NK-92 (cell line): ENCODE results near the gene PPP1R14C.
"Not testable (repeated sequence)": the region's sequence is repeated elsewhere in the genome, so short reads cannot be mapped to it uniquely, and the experiment has no call there.

Experiments used
- DNase-seq: peaks from one replicate; lab custom pipeline; 2025; ENCODE audit not compliant: unreplicated experiment; lab: John Stamatoyannopoulos, UW

The PPP1R14C gene

DNA sequence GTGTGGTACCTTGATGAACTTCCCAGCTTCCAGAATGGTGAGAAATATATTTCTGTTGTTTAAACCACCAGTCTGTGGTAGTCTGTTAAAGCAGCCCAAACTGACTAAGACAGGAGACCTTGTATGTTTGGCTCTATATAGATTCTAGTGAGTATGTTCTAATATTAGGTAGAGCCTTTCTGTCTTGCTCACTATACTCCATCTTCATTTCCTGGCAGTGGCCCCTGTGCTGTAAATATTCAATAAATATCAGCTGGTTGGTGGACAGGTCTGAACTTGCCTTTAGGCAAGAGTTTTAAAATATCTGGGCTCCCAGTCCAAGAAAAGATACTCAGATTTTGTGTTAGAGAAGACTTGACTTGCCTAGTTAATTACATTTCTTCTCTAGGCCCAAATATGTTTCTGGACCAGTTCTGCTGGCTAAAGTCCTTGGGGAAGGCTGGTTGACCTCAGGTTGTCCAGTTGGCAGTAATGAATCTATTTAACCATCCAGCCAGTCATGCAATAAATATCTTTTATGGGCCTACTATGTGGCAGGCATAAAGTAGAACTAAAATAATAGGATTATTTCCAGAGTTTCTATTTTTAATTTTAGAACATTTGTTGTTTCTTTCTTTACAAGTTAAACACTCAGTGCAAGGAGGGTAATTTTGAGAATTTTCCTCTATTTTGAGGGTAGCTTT, 22.3 kb downstream of the PPP1R14C start:
- DNase-seq, result no peak

DNA sequence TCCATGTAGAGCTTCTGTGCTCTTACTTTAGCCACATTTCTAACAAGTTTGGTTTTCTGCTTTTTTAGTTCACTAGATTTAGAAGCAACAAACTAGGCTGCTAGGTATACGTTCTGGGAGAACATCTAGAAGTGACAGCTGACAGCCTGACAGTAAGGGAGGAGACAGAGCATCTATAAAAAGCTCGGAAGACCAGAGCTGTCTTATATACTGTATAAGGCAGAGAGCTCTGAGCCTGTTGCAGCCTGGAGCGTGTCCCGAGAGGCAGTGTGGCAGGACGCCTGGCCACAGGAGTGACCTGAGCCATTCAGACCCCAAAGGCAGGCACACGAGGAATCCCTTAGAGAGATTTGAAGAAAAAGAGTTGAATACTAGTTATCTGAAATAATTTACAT, 24.6 kb downstream of the PPP1R14C start:
- no peak for DNase-seq

DNA sequence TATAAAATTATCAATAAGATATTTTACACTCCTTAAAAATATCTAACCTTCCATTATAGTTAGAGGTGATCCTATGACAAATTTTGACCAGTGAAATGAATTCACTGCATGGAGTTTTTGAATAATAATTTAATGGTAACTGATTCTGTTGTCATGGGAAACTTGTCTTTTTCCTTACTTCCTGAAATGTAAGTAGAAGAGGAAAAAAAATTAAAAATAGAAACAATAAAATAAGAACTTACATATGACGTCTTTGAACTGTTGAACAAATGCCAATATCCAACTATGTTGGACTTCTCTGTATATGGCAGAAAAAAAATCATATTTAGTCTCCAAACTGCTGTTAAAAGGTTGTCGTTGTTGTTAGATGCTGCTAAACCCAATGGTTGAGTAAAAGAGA, 26.3 kb downstream of the PPP1R14C start:
- DNase-seq, result no peak

DNA sequence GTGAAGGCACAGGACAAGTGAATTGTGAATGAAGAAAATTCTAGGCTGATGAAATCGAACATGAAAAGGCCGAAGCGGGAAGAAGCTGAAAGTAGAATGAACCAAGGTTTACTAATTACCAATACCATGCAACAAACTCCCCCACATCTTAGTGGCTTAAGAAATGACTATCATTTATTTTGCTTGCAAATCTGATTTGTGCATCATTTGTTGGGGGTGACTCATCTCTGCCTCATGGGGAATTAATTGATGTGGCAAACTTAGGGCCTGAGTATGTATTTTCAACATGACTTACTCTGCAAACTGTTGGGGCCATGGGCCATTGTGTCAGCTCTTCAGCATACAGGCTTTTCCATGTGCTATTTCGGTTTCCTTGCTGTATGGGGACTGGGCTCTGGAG, 26.8 kb downstream of the PPP1R14C start:
- no peak for DNase-seq

DNA sequence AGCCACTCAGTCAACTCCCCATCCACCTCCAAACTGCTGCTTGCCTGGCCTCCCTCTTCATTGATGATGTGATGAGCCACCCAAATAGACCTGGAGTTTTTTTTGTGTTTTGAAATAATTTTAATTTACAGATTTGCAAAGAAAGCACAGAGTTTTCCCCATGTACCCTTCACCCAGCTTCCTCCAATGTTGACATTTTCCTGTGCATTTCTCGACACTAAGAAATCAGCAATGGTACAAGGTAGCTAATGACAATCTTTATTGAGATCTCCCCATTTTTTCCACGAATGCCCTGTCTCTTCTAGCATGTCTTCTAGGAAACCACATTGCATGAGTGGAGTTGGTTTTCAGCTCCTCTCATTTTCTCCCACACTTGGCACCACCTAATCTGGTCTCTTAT, 30.1 kb downstream of the PPP1R14C start:
- no peak for DNase-seq

GRCh38 chr6:150175586-150176151, 32.8 kb downstream of the PPP1R14C start:
- DNase-seq, result no peak

DNA sequence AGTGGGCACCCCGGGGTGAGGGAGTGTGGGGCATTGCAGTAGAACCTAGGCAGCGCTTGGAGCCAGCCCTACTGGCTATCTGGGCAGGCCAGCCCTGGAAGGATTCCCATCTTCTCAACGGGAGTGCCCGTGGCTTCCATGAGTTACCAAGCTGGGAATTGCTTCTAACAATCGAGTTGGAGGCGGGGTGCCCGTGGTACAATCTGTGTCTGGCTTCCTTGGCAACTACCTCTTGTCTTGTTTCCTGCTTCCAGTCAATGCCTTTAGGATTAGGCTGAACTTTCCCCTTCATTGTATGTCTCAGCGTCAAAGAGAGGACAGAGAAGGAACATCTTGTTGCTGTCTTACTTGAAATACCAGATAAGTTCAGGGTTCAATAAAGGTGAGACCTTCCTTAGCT, 33.3 kb downstream of the PPP1R14C start:
- DNase-seq, result no peak

GRCh38 chr6:150176659-150177058, 33.8 kb downstream of the PPP1R14C start:
- no peak for DNase-seq

GRCh38 chr6:150177259-150177951, 34.6 kb downstream of the PPP1R14C start:
- no peak for DNase-seq

GRCh38 chr6:150177952-150178520, 35.2 kb downstream of the PPP1R14C start:
- no peak for DNase-seq

GRCh38 chr6:150179030-150179429, 36.2 kb downstream of the PPP1R14C start:
- no peak for DNase-seq

GRCh38 chr6:150179907-150180424, 37.1 kb downstream of the PPP1R14C start:
- DNase-seq, result not testable (repeated sequence)

DNA sequence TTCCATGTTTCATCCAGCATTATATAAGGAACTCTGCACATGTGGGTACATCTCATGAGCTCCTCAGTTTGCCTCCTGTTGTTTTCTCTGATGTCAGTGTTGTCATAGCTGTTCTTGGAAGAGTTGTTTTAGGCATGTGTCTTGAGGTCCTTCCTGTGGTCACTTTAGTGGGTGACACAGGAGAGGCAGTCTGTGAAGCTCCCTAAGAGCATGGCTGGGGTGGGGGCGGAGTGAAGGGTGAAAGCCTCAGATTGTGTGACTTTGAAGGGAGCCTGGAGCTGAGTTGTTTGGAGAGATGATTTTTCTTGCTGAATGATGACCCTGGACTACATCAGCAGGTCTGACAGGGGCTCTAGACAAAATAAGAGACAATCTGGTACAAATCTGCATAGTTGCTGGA, 37.7 kb downstream of the PPP1R14C start:
- no peak for DNase-seq

DNA sequence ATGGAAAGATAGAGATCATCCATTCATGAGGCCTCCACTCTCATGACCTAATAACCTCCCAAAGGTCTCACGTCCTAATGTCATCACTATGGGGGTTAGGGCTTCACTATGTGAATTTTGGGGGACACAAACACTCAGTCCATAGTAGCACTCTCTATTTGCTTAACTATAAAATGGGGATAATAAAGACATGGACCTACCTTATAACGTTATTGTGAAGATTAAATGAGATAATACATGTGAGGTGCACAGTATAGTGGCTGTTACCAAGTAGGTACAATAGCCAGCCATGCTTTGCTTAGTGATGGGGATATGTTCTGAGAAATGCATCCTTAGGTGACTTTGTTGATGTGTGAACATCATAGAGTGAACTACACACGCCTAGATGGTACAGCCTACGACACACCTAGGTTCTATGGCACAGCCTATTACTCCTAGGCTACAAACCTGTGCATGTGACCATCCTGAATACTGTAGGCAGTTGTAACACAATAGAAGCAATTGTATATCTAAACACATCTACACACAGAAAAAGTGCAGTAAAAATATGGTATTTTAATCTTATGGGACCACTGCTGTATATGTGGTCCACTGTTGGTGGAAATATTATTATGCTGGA, 39.7 kb downstream of the PPP1R14C start:
- no peak for DNase-seq

- no peak for DNase-seq
Observed at GRCh38 chr6:150183105-150183504, 40.3 kb downstream of the PPP1R14C start.

DNA sequence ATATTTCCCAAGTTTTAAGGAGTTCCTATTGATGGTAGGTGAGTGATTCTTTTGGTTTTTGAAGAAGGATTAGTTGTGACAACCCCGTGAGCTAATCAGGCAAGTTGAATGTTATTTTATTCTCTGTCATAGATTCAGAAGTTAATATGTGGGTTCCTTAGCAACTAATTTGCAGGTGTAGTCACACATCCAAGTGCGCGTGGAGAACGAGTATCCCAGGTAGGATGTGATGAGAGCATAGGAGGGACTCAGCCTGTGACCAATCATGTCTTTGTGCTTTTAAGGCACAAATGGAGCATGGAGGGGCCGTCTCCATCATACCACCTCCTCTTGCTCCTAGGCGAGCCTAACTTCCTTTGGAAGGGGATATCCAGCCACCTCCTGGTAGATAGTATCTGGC, 41.1 kb downstream of the PPP1R14C start:
- no peak for DNase-seq

DNA sequence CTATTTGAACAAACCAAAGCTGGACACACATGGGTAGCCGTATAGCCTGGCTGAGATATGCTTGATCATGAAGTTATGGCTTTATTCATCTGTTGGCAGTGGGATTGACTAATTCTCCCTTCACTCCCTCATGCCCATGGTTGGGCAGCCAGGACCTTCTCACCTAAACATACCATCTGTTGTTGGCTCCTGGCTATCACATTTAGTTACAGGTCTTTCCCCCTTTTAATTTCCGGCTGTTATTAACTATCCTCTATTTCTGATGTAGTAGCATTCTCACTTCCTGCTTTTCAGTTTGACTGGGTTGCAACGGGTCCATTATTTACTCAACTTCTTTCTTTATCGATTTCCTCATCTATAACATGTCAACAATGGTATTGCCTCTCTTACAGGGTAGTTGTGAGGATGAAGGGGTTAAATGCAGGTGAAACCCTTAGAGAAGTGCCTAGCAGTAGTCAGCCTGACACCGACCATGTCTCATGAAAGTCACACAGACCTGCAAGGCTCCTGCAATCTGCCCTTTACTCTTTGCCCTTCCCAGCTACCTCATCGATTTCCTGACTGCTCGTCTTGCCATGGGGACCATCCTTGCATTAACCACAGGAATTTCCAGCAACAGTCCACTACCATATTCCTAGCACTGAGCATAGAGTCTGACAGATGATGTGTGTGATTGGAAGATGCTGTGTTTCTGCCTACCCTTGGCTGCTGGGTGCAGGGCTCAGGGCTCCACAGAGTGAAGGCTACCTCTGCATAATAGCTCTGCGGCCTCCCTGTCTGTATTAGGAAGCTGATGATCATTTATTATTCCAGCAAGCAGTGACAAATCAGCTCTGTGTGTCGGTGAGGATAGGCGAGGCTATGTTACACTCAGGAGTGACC, 42.2 kb downstream of the PPP1R14C start:
- DNase-seq, result no peak

DNA sequence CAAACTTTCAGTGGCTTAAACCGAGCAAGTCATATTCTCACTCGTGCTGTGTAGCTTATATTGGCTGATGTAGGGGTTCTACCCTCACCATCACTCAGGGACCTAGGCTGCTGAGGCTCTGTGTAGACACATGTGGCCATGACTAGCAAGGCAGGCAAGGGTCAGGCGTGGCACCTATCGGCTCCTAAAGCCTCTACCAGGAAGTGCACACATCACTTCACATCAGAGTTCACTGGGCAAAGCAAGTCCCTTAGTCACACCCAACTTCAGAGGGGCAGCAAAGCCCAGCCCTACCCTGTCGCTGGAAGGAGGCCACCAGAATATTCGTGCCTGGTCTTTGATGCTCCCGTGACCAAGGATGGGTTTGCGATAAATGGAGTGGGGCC, 42.9 kb downstream of the PPP1R14C start:
- no peak for DNase-seq

GRCh38 chr6:150186129-150186898, 43.5 kb downstream of the PPP1R14C start:
- no peak for DNase-seq

DNA sequence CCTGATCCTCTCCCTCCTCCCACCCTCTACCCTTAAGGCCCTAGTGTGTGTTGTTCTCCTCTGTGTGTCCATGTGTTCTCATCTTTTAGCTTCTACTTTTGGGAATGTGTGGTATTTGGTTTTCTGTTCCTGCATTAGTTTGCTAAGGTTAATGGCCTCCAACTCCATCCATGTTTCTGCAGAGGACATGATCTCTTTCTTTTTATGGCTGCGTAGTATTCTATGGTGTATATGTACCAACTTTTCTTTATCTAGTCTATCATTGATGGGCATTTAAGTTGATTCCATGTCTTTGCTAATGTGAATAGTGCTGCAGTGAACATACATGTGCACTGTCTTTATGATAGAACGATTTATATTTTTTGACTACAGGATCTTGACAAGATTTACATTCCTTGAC, 44.6 kb downstream of the PPP1R14C start:
- DNase-seq, result not testable (repeated sequence)
